Brain microvascular endothelial cell (primary cell): Measurements from ENCODE around the gene TMEM221.

Source experiments
- DNase-seq: peaks from one replicate; pipeline ENCODE4 v3.0.0-alpha.2; 2020
- H3K27ac ChIP-seq: fragments of 250-450 bp; sonication (Bioruptor Pico); 2 replicates; pipeline ENCODE4 v1.5.1; 2020; ENCODE audit warnings: mild to moderate bottlenecking, moderate library complexity
- H3K27me3 ChIP-seq: fragments of 250-450 bp; sonication (Bioruptor Pico); replicated peaks from 2 replicates; pipeline ENCODE4 v1.5.1; 2020; ENCODE audit warnings: mild to moderate bottlenecking
- H3K36me3 ChIP-seq: fragments of 250-450 bp; sonication (Bioruptor Pico); replicated peaks from 2 replicates; pipeline ENCODE4 v1.5.1; 2020; ENCODE audit warnings: mild to moderate bottlenecking
- H3K4me3 ChIP-seq: 2 replicates; pipeline ENCODE4 v1.5.1; 2011; ENCODE audit warnings: low read depth, mild to moderate bottlenecking, control low read depth, low read length, moderate library complexity
- in situ Hi-C: cut with HindIII; loops from 2 replicates; pipeline ENCODE4 v1.10.0; 2017; ENCODE audit warnings: low sequenced_read_pairs, low pct_ligation_motif_present
- TF ChIP-seq, protein P1 (sequence below): IDR thresholded peaks from 2 replicates; pipeline ENCODE4 v1.5.1; 2011; ENCODE audit warnings: low read depth, mild to moderate bottlenecking, moderate library complexity, low read length, control low read depth, inconsistent platforms; ENCODE audit errors: missing control alignments

The TMEM221 gene

DNA sequence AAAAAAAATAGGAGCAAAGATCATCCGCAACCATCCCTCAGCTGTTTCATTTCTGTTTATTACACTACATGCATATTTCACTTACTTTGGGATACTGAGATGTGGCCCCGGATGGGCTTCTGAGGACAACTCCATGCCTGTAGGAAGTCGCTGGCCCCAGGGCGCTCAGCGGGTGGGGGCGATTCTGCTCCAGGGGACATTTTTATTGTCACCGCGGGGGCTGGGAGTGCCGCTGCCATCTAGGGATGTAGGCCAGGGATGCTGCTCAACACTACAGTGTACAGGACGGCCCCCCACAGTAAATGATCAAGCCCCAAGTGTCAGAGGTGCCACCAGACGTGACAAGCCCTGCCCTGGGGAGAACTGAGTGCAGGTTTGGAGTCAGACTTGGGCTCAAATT is 36.7 kb downstream of the TMEM221 start:
- TF ChIP-seq, protein P1, sequence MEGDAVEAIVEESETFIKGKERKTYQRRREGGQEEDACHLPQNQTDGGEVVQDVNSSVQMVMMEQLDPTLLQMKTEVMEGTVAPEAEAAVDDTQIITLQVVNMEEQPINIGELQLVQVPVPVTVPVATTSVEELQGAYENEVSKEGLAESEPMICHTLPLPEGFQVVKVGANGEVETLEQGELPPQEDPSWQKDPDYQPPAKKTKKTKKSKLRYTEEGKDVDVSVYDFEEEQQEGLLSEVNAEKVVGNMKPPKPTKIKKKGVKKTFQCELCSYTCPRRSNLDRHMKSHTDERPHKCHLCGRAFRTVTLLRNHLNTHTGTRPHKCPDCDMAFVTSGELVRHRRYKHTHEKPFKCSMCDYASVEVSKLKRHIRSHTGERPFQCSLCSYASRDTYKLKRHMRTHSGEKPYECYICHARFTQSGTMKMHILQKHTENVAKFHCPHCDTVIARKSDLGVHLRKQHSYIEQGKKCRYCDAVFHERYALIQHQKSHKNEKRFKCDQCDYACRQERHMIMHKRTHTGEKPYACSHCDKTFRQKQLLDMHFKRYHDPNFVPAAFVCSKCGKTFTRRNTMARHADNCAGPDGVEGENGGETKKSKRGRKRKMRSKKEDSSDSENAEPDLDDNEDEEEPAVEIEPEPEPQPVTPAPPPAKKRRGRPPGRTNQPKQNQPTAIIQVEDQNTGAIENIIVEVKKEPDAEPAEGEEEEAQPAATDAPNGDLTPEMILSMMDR, result no peak
- DNase-seq, result no peak
- in situ Hi-C loops, result no loop called here
- H3K36me3 ChIP-seq, result no peaks in the 10 kb centered on the region
- no peak overlapping the region for H3K27ac ChIP-seq
- H3K27me3 ChIP-seq, result peaks cover 11% of the 10 kb centered on the region
- no peak overlapping the region for H3K4me3 ChIP-seq

DNA sequence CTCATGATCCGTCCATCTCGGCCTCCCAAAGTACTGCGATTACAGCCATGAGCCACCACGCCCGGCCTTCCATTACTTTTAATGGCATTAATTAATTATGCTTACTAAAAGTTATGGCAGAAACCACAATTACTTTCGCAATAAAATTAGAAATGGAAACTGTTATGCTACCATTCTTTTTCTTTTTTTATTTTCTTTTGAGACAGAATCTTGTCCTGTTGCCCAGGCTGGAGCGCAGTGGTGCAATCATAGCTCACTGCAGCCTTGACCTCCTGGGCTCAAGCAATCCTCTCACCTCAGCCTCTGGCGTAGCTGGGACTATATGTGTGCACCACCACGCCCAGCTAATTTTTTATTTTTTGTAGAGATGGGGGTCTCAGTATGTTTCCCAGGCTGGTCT is 38.5 kb downstream of the TMEM221 start:
- Histone ChIP-seq H3K27ac (no peak overlapping the region), H3K4me3 (no peak overlapping the region), H3K36me3 (no peaks in the 10 kb centered on the region), H3K27me3 (peaks cover 11% of the 10 kb centered on the region)
- TF ChIP-seq, protein P1, result no peak
- in situ Hi-C loops, result no loop called here
- no peak for DNase-seq

DNA sequence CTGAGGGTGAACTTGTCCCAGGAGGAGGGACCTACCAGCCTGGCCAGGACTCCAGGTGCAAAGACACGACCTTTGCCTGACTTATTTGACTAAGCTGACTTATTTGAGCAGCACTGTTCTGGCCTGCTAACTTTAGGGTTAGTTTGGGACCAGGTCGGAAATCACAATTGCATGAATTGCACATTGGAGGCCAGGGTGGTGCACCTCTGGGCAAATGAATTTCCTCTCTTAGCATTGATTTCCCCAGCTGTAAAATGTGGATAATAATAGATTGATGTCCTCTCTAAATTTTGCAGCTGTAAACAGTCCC is 41.6 kb downstream of the TMEM221 start:
- in situ Hi-C loops, result no loop called here
- Histone ChIP-seq H3K4me3 (no peak overlapping the region), H3K36me3 (no peaks in the 10 kb centered on the region), H3K27me3 (no peaks in the 10 kb centered on the region), H3K27ac (no peak overlapping the region)
- no peak for DNase-seq
- TF ChIP-seq, protein P1, result no peak

DNA sequence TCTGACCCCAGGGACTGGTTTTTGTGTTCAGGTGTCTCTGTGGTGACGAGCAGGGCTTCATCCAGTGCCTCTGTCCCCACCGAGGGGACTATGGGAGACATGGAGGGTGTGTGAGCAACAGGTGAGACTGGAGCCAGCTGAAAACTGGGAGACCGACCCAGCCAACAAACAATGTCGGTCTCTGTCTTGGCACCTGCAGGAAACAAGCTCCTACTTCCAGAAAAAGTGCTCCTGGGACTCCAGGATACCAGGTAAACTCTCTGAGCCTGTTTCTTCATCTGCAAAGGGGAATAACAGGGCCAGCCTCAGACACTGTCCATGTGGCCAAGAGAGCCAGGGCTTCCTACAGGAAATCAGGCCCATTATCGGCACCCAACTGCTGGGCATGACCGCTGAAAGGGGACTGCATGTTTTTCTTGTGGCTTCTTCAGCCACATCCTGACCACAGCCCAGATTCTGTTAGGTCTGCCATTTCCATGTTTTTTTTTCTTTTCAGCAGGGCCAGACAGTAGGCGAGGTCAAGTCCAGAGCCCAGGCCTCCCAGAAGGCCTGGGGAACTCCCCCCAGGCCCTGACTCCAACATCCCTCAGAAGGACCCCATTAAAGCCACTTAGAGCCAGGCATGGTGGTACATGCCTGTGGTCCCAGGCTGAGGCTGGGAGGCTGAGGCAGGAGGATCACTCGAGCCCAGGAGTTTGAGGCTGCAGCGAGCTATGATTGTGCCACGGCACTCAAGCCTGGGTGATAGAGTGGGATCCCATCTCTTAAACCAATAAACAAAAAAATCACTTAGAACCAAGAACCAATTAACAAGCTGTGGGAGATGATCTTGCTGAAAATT is 42.2 kb downstream of the TMEM221 start:
- DNase-seq, result peak; percentile 44

DNA sequence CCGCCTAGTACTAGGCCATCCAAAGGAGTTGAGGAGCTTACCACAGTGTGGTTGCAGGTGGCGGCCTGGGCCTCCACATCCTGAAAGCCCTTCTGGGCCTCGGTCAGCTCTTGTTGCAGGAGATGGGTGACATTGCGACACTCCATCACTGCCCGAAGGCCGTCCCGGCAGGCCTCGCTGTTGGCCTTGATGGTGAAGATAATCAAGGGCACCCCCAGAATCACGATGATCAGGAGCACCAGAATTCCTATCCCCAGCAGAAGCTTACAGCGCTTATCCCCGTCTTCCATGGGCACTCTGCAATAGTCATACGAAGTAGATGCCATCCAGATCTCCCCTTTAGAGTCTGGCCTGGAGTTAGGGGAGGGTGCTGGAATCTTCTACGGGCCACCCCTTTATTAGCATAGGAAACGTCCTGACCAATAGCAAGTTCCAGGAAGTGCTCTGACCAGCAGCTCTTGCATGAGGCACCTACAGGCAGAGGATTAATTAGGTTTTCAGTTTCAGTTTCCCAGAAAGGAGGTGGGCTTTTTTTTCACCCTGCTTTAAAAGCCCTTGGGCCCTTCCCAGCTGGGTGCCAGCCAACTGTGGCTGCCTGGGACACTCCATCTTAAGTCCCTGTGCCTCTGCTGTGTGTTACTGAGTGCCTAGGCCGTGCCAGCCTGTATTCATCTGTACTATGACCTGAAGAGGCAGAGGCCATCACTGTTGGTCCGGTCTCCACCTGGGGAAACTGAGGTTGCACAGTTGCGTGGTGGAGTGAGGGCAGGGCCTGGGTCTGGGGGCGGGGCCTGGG is 43.0 kb downstream of the TMEM221 start, which contains the start of gene BST2:
Gene BST2 (minus strand): TSS at position 381 of the 796 bp plus-strand sequence. CDS start 55 bp downstream, at position 326.
- H3K4me3 ChIP-seq, result no peak within 1 kb of the TSS
- no peaks in the 10 kb centered on the region for H3K36me3 ChIP-seq
- in situ Hi-C loops, result no loop called here
- TF ChIP-seq, protein P1, result no peak
- no peaks in the 10 kb centered on the region for H3K27me3 ChIP-seq
- no peak within 1 kb of the TSS for H3K27ac ChIP-seq
- DNase-seq, result peak; percentile 21

More for the DNA sequence above, 42.2 kb downstream of the TMEM221 start:
- Histone ChIP-seq H3K4me3 (no peak overlapping the region), H3K27me3 (no peaks in the 10 kb centered on the region), H3K27ac (no peak overlapping the region), H3K36me3 (no peaks in the 10 kb centered on the region)
- in situ Hi-C loops, result no loop called here
- TF ChIP-seq, protein P1, result no peak
